A549 (cell line): ENCODE results near the gene USH1C. TPM values are rescaled to one million over a fixed set of nuclear protein-coding genes. Genes with fewer than 3 reads are reported as not detected.

ENCODE experiments used
- ATAC-seq, 2 experiments: fragments of 200-7000 bp in 1 of 2; fragments of >200 bp in 1 of 2; cut with Nextera tagmentation in 1 of 2; cut with Tn5 transposase in 1 of 2; 3 replicates each; pipeline versions ENCODE4 v1.8.0 to v1.9.1; 2018 to 2020; ENCODE audit warnings: mild to moderate bottlenecking in 1 of 2, moderate library complexity in 1 of 2
- CTCF ChIA-PET: fragments of 300-600 bp; sonication (Branson Sonifier 250); formaldehyde crosslinking; extraction: SDS; loops from one replicate; lab custom pipeline; 2021; ENCODE audit warnings: antibody characterized with exemption, inconsistent platforms; lab: Yijun Ruan, JAX
- POLR2A ChIA-PET: fragments of 350-600 bp; formaldehyde crosslinking; extraction: SDS; loops from one replicate; lab custom pipeline; 2021; ENCODE audit warnings: antibody characterized with exemption, inconsistent platforms; lab: Yijun Ruan, JAX
- DNase-seq, 2 experiments: peaks; one replicate each; pipeline versions ENCODE4 v3.0.0 to v3.0.0-alpha.2; 2011 to 2016; ENCODE audit warnings: low read depth in 1 of 2, low spot score in 1 of 2
- FAIRE-seq: peaks from 2 replicates; lab custom pipeline; 2011; peaks lifted over from hg19 to GRCh38; lab: Jason Lieb, UNC
- H3K27ac ChIP-seq, 2 experiments: fragments of >200 bp; sonication (Bioruptor Twin); formaldehyde crosslinking; 3 replicates each; pipeline ENCODE4 v1.5.1; 2016 to 2017
- H3K4me1 ChIP-seq: fragments of >200 bp; sonication (Bioruptor Twin); formaldehyde crosslinking; 3 replicates; pipeline ENCODE4 v1.6.1; 2016
- H3K4me2 ChIP-seq: fragments of >200 bp; sonication (Bioruptor Twin); formaldehyde crosslinking; 3 replicates; pipeline ENCODE4 v1.6.1; 2016
- H3K4me3 ChIP-seq: fragments of >200 bp; sonication (Bioruptor Twin); formaldehyde crosslinking; 3 replicates; pipeline ENCODE4 v1.5.1; 2016
- H3K9me3 ChIP-seq: fragments of >200 bp; sonication (Bioruptor Twin); formaldehyde crosslinking; 3 replicates; pipeline ENCODE4 v1.6.1; 2016
- CHD2 ChIP-seq: fragments of 150-350 bp; IDR thresholded peaks from 2 replicates; pipeline ENCODE4 v1.6.1; 2014; ENCODE audit warnings: low read length; ENCODE audit not compliant: partially characterized antibody
- EHF ChIP-seq: fragments of 250-450 bp; sonication (Bioruptor Pico); IDR thresholded peaks from 2 replicates; pipeline ENCODE4 v1.5.0; 2020; ENCODE audit warnings: mild to moderate bottlenecking
- EHMT2 ChIP-seq: fragments of 200-600 bp; sonication (generic); IDR thresholded peaks from 2 replicates; pipeline ENCODE4 v1.6.1; 2016; ENCODE audit warnings: antibody characterized with exemption, low read depth, mild to moderate bottlenecking, moderate library complexity
- EP300 ChIP-seq, 2 experiments: fragments of >200 bp; sonication (Bioruptor Twin); formaldehyde crosslinking; IDR thresholded peaks; 2 replicates in 1 of 2; 3 replicates in 1 of 2; pipeline ENCODE4 v1.6.1; 2016 to 2017
- ESRRA ChIP-seq: fragments of 150-350 bp; IDR thresholded peaks from 2 replicates; pipeline ENCODE4 v1.6.1; 2014; ENCODE audit warnings: mild to moderate bottlenecking, low read length, borderline replicate concordance
- HDAC2 ChIP-seq: fragments of 200-600 bp; sonication (generic); IDR thresholded peaks from 2 replicates; pipeline ENCODE4 v1.6.1; 2016
- HEYL ChIP-seq: fragments of 250-450 bp; sonication (Bioruptor Pico); IDR thresholded peaks from 2 replicates; pipeline ENCODE4 v1.8.0; 2021; ENCODE audit warnings: mild to moderate bottlenecking, moderate library complexity
- HOXA7 ChIP-seq: fragments of 250-450 bp; sonication (Bioruptor Pico); IDR thresholded peaks from 2 replicates; pipeline ENCODE4 v1.5.0; 2020; ENCODE audit warnings: mild to moderate bottlenecking, moderate library complexity
- HOXB13 ChIP-seq: fragments of 250-450 bp; sonication (Bioruptor Pico); IDR thresholded peaks from 2 replicates; pipeline ENCODE4 v1.5.0; 2020; ENCODE audit warnings: low read depth, mild to moderate bottlenecking, moderate library complexity
- HOXB5 ChIP-seq: fragments of 250-450 bp; sonication (Bioruptor Pico); IDR thresholded peaks from 2 replicates; pipeline ENCODE4 v1.5.0; 2020; ENCODE audit warnings: mild to moderate bottlenecking, moderate library complexity
- JUN ChIP-seq, 2 experiments: fragments of >200 bp; sonication (Bioruptor Twin); formaldehyde crosslinking; IDR thresholded peaks; 2 replicates in 1 of 2; 3 replicates in 1 of 2; pipeline ENCODE4 v1.6.1; 2016 to 2017
- JUNB ChIP-seq: fragments of >200 bp; sonication (Bioruptor Twin); formaldehyde crosslinking; IDR thresholded peaks from 2 replicates; pipeline ENCODE4 v1.6.1; 2016
- KDM5A ChIP-seq: fragments of 200-600 bp; sonication (generic); IDR thresholded peaks from 2 replicates; pipeline ENCODE4 v1.6.1; 2016; ENCODE audit warnings: antibody characterized with exemption, mild to moderate bottlenecking
- MAX ChIP-seq: IDR thresholded peaks from 2 replicates; pipeline ENCODE4 v1.6.1; 2012
- MYC ChIP-seq: IDR thresholded peaks from 2 replicates; pipeline ENCODE4 v1.6.1; 2012; ENCODE audit warnings: mild to moderate bottlenecking, inconsistent platforms, low read length, improper control_type of control experiment, borderline replicate concordance
- NFE2L2 ChIP-seq: fragments of 150-350 bp; conservative IDR thresholded peaks from 2 replicates; pipeline ENCODE4 v1.6.1; 2014; ENCODE audit warnings: low read length
- POLR2AphosphoS2 ChIP-seq: conservative IDR thresholded peaks from 2 replicates; pipeline ENCODE4 v1.6.1; 2012; ENCODE audit warnings: low read length, improper control_type of control experiment, inconsistent platforms
- RFX5 ChIP-seq: fragments of 450-650 bp; IDR thresholded peaks from 2 replicates; pipeline ENCODE4 v1.7.1; 2014; ENCODE audit warnings: antibody characterized with exemption, mild to moderate bottlenecking, moderate library complexity
- TFCP2L1 ChIP-seq: fragments of 250-450 bp; sonication (Bioruptor Pico); IDR thresholded peaks from 2 replicates; pipeline ENCODE4 v1.5.0; 2021; ENCODE audit warnings: mild to moderate bottlenecking
- TP53 ChIP-seq: fragments of 250-450 bp; sonication (Bioruptor Pico); IDR thresholded peaks from 2 replicates; pipeline ENCODE4 v1.5.0; 2021; ENCODE audit warnings: mild to moderate bottlenecking, moderate library complexity
- ZC3H11A ChIP-seq: fragments of 450-650 bp; IDR thresholded peaks from 2 replicates; pipeline ENCODE4 v1.6.1; 2014; ENCODE audit warnings: antibody characterized with exemption, mild to moderate bottlenecking
- WGBS: methylation state at CpG from one replicate; pipeline ENCODE4 v1.1.6; 2017; ENCODE audit errors: missing lambda C conversion rate; 5-methylcytosine and 5-hydroxymethylcytosine counted together
- polyA plus RNA-seq, 4 experiments: library from polyadenylated mRNA; depleted of rRNA in 3 of 4; stranded (reverse); fragments of >200 nt; fragmentation: RNase III in 1 of 4; extraction: RNeasy Plus Mini Kit Qiagen cat#74134 plus additional on column Dnase treatment in 1 of 4; gene quantifications; 2 replicates in 3 of 4; 3 replicates in 1 of 4; pipeline ENCODE4 v1.2.3, GENCODE V29; 2011 to 2017

USH1C gene
- polyA plus RNA-seq, 2 of the 4 experiments (the other 2 are of a cell fraction) = 3.2 to 8.6 TPM

- H3K4me2 ChIP-seq = no peak overlapping the region
- H3K4me3 ChIP-seq = no peak overlapping the region
- no peak for TF ChIP-seq MAX
- no peak for TF ChIP-seq POLR2AphosphoS2
- no peak for TF ChIP-seq KDM5A
- TF ChIP-seq JUN (IDR thresholded peaks at IDR 0.05) = no peak
- TF ChIP-seq TFCP2L1 (CRISPR knock-in tag) = no peak
- no peak for TF ChIP-seq HDAC2
- TF ChIP-seq TP53 = no peak
- no peak for TF ChIP-seq HOXB13 (CRISPR knock-in tag)
- TF ChIP-seq EHMT2 = no peak
- POLR2A ChIA-PET = no interaction called here
- DNase-seq (no peak), ATAC-seq (no peak), FAIRE-seq (no peak)
- H3K27ac ChIP-seq = no peak overlapping the region
- H3K9me3 ChIP-seq = peaks cover 3% of the 10 kb centered on the region; the same call in 1 of the 3 replicates
- WGBS = 76% methylated on average over 5 of the region's 5 CpGs
- H3K4me1 ChIP-seq = peaks cover 5% of the 10 kb centered on the region; the same call in 2 of the 3 replicates
- CTCF ChIA-PET = interaction anchor here (0.8 kb wide), 1 partner anchor 10 kb away, joined by 3 read pairs; no protein-coding TSS in a partner anchor
These were observed 98.9 kb downstream of the USH1C start for GRCh38 chr11:17445240-17445795.

DNA sequence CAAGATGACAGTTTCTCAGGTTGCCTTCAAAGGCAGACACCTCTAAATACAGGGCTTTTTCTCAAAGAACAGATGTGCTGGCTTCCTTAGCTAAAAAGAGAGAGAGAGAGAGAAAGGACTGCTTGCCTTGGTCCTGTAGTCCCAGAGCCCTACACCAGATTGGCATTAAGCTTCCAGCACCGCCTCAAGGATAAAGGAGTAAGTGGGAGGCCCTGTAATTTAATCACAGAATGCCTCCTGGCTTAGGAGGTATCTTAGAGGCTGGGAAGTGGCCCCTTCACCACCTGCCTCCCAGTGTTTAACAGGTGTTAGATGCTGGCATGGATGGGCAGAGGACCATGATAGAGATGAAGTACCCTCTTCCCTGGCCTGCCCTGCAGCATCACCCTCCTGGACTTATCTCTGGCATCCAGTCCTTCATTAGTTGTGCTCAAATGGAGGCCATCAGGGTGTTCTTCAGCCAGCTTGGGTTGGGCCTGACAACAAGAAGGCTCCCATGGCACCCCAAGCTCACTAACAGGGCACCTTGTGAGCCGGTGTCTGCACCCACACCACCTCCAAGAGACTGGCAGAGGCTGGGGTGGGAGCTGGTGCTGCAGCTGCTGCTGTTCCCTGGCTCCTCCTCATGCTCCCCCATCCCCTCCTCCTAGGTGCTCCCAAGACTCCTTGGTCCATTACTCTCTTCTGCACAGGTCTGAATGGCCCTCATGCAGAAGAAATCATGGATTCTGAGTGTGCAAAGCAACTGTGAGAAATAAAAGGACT is 100.1 kb downstream of the USH1C start:
- Histone ChIP-seq H3K4me2 (no peak overlapping the region), H3K9me3 (peaks cover 3% of the 10 kb centered on the region; the same call in 1 of the 3 replicates), H3K4me3 (no peak overlapping the region), H3K27ac (no peak overlapping the region), H3K4me1 (peaks cover 17% of the 10 kb centered on the region)
- DNase-seq = no peak
- no peak for FAIRE-seq
- POLR2A ChIA-PET = interaction anchor here (0.5 kb wide), 1 partner anchor 235 kb away, joined by 7 read pairs; no protein-coding TSS in a partner anchor
- CTCF ChIA-PET = interaction anchor here (0.6 to 1.0 kb wide), 3 partner anchors 11 to 1206 kb away, joined by 3 read pairs; no protein-coding TSS in a partner anchor
- WGBS = 76% methylated on average over 2 of the region's 2 CpGs
- TF ChIP-seq HOXB5 (CRISPR knock-in tag) (no peak), ESRRA (no peak), CHD2 (no peak), NFE2L2 (no peak), HOXA7 (CRISPR knock-in tag) (no peak), RFX5 (no peak), HDAC2 (no peak), EHF (CRISPR knock-in tag) (no peak), EP300 (IDR thresholded peaks at IDR 0.05) (no peak), MYC (no peak), ZC3H11A (no peak), JUNB (no peak), HEYL (CRISPR knock-in tag) (no peak)
- ATAC-seq = no peak

Other genes with a start within 250 kb of the USH1C start
- gene NCR3LG1, start 192.6 kb downstream of the USH1C start, polyA plus RNA-seq (2011; rRNA removed) = 2.4 and 3.3 TPM in 2 replicates
- 1.1 to 1.4 TPM (median 1.3 TPM) in 3 replicates for gene NCR3LG1, start 192.6 kb downstream of the USH1C start, polyA plus RNA-seq (2017; fragmentation: RNase III; extraction: RNeasy Plus Mini Kit Qiagen cat#74134 plus additional on column Dnase treatment)
- gene KCNJ11, start 155.8 kb downstream of the USH1C start, polyA plus RNA-seq (2011; rRNA removed) = 0.18 and 0.29 TPM in 2 replicates
- 0.41 to 0.69 TPM (median 0.53 TPM) in 3 replicates for gene KCNJ11, start 155.8 kb downstream of the USH1C start, polyA plus RNA-seq (2017; fragmentation: RNase III; extraction: RNeasy Plus Mini Kit Qiagen cat#74134 plus additional on column Dnase treatment)
- gene ABCC8, start 67.6 kb downstream of the USH1C start, polyA plus RNA-seq (2011; rRNA removed) = 2.0 and 2.5 TPM in 2 replicates
- gene ABCC8, start 67.6 kb downstream of the USH1C start, polyA plus RNA-seq (2017; fragmentation: RNase III; extraction: RNeasy Plus Mini Kit Qiagen cat#74134 plus additional on column Dnase treatment) = 1.1 to 1.3 TPM (median 1.2 TPM) in 3 replicates
- gene OTOG, start 2.8 kb upstream of the USH1C start, polyA plus RNA-seq (2011; rRNA removed) = not detected in 2 replicates
- gene OTOG, start 2.8 kb upstream of the USH1C start, polyA plus RNA-seq (2017; fragmentation: RNase III; extraction: RNeasy Plus Mini Kit Qiagen cat#74134 plus additional on column Dnase treatment) = not detected in 3 replicates
- not detected in 2 replicates for gene MYOD1, start 175.2 kb upstream of the USH1C start, polyA plus RNA-seq (2011; rRNA removed)
- gene MYOD1, start 175.2 kb upstream of the USH1C start, polyA plus RNA-seq (2017; fragmentation: RNase III; extraction: RNeasy Plus Mini Kit Qiagen cat#74134 plus additional on column Dnase treatment) = not detected in 3 replicates
- not detected in 2 replicates for gene KCNC1, start 190.4 kb upstream of the USH1C start, polyA plus RNA-seq (2011; rRNA removed)
- gene KCNC1, start 190.4 kb upstream of the USH1C start, polyA plus RNA-seq (2017; fragmentation: RNase III; extraction: RNeasy Plus Mini Kit Qiagen cat#74134 plus additional on column Dnase treatment) = 0.05 to 0.18 TPM (median 0.08 TPM) in 3 replicates